Measurements from ENCODE around the gene KIR2DL1.
"Not testable (repeated sequence)": the region's sequence is repeated elsewhere in the genome, so short reads cannot be mapped to it uniquely, and the experiment has no call there.

KIR2DL1 gene

GRCh38 chr19:54824416-54824815 lies 54.8 kb downstream of the KIR2DL1 start:
- not testable (repeated sequence) for DNase-seq

DNA sequence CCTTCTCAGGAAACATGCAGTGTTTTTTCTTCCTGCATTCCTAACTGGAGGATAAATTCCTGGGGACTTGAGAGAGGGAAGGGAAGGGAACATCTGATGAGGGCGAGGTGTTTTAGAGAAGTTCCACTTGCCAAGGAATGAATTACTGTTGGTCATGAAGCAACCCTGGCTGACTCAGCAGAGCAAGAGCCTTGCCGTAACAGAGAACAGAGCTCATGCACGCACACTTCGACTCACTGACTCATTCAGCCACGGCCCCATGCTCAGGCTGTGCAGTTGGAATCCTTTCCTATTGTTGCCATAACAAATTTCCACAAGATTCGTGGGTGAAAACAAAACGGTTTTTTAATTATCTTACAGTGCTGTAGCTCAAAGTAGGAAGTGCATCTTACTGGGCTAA lies 55.7 kb downstream of the KIR2DL1 start:
- DNase-seq, result not testable (repeated sequence)

DNA sequence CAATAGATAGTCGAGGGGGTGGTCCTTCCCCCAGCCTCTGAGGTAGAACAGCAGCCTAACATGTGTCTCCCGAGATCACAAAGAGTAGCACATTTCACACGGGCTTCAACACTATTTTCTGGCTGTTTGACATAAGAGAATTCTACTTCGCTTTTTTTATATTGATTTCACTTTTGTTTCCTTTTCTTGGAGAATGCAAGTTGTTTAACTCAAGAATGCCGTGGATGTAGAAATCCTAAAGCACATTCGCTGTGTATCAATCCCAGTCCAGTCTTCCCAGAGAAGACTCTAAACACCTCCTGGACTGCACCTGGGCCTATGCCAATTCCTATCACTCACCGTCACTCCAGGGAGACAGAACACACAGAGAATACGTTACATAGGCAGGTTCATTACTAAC lies 58.5 kb downstream of the KIR2DL1 start:
- DNase-seq, result not testable (repeated sequence)

DNA sequence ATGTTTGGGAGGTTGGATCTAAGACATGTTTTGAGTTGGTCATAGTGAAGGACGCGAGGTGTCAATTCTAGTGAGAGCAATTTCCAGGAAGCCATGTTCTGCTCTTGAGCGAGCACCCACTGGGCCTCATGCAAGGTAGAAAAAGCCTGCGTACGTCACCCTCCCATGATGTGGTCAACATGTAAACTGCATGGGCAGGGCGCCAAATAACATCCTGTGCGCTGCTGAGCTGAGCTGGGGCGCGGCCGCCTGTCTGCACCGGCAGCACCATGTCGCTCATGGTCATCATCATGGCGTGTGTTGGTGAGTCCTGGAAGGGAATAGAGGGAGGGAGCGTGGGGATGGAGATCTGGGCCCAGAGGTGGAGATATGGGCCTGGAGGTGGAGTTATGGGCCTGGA lies 62.9 kb downstream of the KIR2DL1 start, which contains the start of gene KIR2DS4:
TSS of gene KIR2DS4 (plus strand) at position 181 of the 400 bp plus-strand sequence.
- not testable (repeated sequence) for DNase-seq

Data from SIG-M5 (cell line).